Stimulated activated CD8-positive, alpha-beta memory T cell treated with anti-CD3 and anti-CD28 coated beads, Interleukin-7, amount 100 ng/mL, for 1 hour (primary cell): Measurements from ENCODE around the gene MTMR1.

Source experiments
- DNase-seq, 2 donors: peaks; one replicate each; pipeline ENCODE4 v3.0.0-alpha.2; 2020; ENCODE audit warnings: low read depth in 2 of 2

The MTMR1 gene

DNA sequence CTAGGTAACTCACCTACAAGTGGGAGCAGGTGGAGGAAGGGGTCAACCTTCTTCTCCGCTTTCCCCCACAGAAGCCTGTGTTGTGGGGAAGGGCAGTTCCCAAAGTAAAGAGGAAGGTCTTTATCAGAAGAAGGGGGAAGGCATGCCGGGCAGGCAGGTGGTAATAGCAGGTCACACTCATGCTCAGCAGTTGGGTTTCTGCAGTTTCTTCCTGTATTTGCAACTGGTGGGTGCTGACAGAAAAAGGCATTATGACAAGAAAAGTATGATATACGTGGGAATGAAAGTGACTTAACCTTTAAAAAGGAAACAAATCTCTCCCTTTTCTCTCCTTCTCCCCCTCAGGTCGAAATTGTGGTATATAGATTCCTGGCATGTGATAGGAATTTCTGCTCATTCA is 3.7 kb downstream of the MTMR1 start:
- DNase-seq = no peak

DNA sequence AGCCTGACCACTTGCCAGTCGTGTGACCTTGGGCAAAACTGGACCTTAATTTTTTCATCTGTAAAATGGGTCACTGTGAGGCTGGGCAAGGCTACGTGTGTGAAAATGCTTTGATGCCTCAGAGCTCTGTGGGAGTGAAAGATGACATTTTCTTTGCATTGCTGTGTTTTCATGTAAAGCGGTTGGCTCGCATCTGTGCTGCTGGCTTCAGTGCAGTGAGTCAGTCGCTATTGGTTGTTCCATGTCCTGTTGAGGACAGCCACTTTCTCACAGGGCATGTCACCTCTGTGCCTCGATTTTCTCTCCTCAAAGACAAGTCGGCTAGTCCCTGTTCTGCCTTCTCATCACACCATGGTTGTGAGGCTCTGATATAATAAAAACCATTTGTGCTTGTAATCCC is 4.4 kb downstream of the MTMR1 start:
- DNase-seq = no peak

DNA sequence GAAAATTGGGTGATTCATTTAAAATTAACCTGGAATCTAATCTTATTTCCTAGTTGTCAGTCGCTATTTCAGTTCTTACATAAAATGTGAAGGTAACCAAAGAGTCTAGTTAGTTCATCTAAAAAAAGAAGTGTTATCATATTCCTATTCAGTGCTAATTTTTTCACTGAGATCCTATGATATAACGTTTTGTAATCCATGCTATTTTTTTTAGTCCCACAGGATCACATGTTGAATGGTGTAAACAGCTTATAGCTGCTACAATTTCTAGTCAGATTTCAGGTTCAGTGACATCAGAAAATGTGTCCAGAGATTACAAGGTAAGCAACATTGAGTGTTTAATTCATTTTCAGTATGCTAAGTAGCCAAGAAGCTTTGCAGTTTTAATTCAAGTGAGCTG is 5.8 kb downstream of the MTMR1 start:
- no peak for DNase-seq

DNA sequence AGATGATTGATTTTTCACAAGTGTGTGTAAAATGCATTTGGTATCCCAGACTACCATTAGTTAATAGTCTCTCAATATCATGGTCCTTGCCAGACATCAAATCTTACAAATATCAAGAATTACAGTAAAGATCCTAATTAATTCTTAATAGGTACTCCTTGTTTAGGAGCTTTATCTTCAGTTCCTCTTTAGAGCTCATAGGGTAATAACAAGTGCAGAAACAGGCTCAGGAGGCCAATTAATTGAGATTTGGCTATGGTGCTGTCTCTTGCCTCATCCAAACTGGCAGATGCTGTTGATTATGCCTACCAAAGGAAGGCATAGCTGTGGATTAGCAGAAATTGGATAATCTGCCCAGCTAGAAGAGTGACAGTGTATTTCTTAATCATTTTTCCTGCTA is 6.9 kb downstream of the MTMR1 start:
- no peak for DNase-seq

DNA sequence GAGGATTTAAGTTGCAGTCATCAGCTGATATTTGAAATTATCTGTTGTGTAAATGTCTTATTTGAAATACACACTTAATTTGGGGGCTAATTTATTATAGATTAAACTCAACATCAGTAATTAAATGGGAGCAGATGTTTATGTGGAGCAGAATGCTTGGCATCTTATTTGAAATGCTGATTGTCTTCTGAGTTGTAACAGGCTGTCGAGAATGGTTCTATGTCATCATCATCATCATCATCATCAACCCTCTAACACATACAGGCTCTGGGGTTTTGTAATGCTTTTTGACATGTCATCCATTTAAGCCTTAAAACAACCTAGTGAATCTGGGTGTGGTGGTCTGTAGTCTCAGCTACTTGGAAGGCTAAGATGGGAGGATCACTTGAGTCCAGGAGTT is 8.2 kb downstream of the MTMR1 start:
- DNase-seq = no peak

DNA sequence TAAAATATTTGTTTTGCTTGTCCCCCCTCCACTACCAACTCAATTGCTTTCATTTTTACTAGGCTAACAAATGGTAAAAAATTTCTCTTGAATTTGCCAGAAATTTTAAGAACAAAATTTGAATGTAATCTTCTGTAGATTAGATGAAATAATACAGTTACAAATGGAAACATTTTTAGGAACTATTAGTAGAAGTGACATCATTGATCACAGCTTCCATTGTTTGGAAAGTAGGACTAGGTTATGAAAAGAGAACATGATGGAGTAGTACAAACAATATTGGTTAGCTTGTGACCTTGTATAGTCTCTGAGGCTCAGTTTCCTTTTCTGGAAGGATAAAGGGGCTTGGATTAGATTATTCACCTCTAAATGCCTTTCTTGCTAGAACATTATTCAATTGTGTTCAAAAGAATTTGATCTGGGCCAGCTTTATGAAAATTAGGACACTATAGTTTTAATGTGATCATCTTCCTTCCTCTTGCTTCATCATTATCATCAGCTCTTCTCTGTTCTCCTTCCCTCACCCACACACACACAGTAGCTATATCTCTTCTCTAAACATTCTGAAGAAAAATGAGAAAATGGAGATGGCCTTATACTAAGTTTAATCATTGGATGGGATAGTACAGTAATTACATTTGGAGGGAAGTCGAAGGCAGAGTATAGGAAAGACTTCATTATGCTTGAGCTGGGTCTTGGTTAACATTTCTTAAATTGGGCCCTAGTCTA is 9.9 kb downstream of the MTMR1 start:
- no peak for DNase-seq

DNA sequence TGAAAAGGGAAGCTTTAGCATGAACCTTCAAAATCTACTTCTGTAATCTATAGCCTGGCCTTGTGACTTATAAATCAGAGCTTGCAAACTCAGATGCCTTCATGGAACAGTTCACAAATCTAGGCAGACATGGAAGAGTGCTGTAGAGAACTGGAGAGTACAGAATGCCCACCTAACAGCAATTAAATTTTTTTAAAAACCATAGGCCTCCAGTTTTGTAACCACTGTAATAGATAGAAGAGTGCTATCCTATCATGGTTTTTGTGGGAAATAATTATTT is 10.4 kb downstream of the MTMR1 start:
- no peak for DNase-seq

DNA sequence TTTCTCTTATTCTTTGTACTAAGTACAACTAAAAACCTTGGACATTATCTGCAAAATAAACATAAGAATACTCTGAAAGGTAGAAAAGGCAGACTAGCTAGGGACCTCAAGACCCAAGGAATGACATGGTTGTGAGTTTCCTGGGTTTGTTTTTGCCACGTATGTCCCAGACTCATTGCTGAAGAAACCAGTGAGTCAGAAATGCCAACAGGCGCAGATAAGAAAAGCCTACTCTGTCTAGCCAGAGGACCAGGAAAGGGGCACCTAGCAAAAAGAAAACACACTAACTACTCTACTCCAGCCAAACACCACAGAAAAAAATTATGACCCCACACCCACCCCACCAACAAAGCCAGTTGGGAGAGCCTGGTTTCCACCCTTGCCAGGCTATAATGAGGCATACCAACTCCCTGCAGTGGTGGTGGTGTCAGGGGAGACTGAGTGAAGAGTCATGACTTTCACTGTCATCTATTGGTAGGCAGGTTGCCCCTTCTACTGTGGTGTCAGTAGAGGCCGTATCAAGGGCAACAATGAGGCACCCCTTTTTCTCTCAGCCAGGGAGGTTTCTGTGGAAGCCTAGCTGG is 10.9 kb downstream of the MTMR1 start:
- no peak for DNase-seq

DNA sequence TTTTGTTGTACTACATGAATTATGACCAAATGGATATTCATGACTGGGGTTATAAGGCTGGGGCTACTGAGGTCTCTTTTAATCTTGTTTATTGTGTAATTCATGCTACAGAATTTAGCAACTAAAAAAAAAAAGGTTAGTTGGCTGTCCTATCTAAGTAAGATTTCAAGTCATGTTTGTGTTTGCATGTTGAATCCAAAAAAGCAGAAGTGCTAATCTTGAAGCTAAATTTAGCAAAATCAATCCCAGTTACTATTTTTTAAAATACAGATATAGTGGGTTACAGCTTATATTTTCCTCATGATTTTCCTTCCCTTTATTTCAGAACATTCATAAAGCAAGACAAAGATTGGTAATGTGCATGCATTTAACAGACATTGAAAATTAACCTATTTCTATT is 19.4 kb downstream of the MTMR1 start:
- DNase-seq = no peak

DNA sequence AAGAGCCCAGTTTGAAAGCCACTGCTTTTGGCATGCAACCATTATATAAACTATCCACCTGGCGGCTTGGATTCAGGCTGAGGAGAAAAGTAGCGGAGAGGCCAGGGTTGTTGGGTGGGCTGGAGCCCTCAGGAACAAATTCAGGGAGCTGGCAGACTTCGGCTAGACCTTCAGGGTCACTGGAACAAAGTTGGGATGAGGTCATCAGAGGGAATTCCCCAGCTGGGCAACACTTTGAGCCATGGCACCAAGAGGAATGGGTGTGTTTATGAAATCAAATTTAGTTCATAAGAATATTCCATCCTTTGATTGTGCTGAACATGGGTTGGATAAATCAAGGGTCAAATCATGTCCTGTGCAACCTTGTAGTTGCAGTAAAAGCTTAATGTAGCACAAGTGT is 22.0 kb downstream of the MTMR1 start:
- no peak for DNase-seq

DNA sequence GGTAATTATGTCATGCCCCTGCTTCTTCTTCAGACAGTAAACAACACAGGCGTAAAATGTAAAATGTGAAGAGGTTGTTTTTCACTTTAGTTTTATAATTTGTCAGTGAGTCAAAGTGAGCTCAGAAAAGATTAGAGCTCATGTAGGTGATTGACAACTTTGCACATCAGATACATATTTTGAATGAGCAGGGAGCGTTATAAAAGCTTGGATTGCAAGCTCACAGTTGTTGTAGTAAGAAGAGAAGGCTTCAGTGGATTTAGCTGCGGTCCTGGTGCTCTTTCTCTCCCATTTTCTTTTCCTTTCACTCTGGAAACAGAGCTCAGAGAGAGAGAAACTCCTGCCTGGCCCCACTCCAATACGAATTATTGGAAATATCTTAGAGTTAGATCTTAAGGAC is 26.4 kb downstream of the MTMR1 start:
- no peak for DNase-seq

DNA sequence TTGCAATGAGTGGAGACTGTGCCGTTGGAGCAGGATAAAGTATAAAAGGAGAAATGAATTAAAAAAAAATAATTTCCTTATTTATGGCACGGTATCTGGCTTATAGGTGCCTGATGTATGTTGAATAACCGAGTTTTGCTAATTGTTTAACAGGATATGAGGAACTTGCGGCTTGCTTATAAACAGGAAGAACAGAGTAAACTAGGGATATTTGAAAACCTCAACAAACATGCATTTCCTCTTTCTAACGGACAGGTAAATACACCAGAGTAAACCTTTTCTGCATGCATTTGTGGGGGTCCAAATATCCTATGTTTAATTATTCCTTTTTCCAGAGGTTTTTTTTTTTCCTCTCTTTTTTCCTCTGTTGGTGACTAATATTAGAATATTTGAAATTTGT is 36.8 kb downstream of the MTMR1 start:
- DNase-seq = no peak

DNA sequence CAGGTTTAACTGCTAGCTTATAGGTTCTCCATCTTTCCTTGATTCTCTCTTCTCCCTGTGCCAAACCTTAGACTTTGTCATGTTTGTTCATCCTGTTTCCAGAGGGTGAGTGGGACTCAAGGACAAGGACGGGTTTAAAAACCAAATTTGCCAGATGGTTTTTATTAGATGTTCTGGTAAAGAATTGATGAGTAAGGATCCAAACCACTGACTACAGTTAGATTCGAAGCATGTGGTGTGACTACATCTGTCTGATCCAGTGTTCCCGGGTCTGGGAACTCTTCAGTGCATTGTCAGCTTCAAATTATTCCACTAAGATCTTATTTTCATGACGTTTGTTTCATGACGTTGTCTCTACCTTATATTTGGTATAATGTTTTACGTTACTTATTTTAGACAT is 37.5 kb downstream of the MTMR1 start:
- DNase-seq = no peak

DNA sequence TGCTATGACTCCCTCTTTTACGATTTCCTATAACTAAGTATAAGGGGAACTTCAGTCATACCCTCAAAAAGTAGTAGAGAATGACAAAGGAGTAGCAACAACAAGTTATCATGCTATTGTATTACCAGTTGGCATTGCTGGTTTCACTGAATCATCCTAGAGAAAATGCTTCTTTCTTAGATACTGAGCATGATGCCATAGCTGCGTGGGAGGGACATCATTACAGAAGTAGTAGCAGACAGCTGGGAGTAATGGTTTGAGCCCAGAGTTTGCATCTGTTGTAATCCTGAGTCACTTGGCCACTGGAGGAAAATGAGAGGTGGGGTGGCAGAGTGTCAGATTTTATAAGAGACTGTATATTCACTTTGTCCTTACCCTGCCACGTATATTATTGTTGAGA is 38.6 kb downstream of the MTMR1 start:
- no peak for DNase-seq

DNA sequence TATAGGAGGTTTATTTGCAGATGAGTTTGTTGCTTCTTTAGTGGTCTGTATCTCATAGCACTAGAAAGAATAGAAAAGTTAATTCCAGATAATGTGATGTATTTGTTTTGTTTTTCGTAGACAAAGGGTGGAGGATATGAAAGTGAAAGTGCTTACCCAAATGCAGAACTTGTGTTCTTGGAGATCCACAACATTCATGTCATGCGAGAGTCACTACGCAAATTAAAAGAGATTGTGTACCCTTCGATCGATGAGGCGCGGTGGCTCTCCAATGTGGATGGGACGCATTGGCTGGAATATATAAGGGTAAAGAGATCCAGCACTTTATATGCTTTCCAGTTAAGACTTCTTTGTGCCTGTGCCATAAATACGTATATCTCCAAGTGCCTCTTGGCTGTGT is 43.3 kb downstream of the MTMR1 start:
- DNase-seq = no peak

DNA sequence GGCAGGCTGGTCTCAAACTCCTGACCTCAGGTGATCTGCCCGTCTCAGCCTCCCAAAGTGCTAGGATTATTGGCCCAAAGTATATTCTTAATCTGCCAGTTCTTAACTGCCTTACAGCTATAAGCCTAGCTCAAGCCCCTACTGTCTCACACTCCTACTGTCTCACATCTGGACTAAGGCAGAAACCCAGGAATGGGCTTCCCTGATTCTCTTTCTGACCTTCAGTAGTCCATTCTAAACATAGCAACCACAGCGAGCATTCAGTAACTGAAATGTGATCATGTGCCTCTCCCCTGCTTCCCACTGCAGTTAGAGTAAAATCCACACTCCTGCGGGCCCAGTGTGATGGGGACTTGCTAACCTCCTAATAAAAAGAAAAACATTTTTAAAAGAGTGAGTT is 58.9 kb downstream of the MTMR1 start:
- DNase-seq = no peak

DNA sequence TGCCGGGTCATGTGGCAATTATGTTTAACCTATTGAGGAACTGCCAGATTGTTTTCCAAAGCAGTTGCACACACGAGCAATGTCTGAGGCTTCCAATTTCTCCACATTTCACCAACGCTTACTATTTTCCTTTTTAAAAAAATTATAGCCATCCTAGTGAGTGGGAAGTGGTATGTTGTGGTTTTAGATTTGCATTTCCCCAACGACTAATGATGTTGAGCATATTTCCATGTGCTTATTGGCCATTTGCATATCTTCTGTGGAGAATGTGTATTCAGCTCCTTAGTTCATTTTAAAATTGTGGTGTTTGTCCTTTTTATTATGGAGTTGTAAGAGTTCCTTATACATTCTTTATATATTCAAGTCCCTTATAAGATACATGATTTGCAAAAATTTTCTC is 60.2 kb downstream of the MTMR1 start:
- DNase-seq = no peak

DNA sequence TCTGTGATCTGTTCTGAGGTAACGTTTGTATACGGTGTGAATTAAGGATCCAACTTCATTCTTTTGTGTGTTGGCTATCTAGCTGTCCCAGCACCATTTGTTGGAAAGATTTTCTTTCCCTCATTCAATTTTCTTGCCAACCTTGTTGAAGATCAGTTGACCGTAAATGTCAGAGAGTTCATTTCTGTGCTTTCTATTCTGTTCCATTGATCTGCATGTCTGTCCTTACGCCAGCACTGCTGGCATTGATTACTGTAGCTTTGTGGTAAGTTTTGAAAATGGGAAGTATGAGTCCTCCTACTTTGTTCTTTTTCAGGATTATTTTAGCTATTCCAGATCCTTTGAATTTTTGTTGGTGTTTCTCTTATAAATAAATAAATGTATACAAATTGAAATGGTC is 60.8 kb downstream of the MTMR1 start:
- DNase-seq = no peak

DNA sequence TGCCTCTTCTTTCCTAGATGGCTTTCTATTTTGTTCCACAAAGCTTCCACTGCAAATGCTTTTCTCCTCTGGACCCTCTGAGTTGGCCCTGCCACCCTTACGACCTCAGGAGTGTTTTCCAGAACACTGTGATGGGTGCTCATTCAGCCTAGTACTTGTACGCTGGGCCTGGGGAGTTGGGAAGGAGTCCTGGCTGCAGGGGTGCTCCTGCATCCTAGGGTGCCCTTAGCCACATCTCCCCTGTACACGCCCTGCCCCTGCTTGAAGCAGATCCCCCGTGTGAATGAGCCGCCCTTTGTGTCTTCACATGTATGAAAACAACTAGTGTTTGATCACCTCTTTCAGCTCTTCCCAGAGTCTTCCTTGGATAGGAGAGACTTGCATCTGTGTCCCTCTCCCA is 64.2 kb downstream of the MTMR1 start:
- DNase-seq = no peak

DNA sequence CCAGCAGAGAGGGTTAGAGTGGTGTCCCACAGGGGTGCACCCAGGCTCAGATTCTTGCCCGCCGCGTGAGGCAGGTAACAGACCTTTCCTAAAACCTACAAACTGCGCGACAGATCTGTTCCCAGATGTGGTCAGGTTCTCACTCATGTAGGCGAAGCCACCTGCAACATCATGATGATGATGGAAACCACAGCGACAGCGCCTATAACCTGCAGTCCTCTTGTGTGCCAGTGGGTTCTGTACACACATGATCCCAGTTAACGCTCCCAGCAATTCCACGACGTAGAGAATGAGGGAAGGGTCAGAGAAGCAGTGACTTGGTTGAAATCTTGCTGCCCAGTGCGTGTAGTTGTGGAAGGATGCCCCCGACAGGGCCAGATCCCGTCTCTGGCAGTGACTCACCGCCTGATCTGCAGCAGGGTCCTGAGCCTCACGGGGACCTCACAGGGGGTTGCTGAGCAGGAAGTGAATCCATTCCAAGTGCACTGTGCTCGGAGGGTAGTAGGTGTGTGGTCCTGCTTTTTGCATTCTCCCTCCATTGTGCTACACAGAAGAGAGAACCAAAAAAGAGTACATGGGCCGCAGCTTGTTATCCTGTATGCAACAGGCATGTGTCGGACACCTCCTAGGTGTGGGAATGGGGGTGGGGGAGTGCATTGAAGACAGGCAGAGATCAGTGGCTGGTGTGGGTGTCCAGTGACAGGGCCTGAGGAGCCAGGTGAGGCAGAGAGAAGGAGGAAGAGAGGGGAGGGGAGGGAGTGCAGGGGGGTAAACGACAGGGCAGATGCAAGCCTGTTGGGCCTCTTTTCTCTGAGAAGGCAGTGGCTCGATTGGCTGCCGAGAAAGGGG is 66.6 kb downstream of the MTMR1 start:
- DNase-seq = no peak

DNA sequence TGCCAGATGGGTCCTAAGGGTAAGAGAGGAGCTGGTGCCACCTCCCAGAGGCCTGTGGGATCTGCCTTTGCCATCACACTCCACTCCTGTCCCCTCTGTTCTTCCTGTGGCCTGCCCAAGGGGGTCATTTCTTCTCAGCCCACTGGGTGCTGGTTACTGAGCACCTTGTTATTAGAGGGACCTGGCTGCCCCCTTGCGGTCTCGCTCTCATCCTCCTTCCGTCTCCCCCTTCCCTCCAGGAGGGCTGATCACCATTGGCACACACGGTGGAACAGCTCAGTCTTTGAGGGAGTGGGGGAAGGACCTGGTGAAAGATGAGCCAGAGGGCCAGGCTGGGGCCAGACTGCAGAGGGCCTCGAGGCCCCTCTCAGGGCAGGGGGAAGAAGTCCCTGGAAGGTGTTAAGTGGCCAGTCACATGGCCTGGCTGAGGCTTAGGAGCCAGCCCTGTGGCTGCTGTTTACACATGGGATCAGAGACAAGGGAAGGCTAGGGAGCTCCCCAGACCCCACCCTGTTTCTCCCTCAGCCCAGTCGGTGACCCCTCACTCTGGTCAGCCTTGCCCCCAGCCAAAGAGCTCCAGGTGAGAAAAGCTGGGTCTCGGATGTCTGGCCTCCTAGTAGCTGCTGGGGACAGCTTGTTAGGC is 68.1 kb downstream of the MTMR1 start:
- DNase-seq = no peak

DNA sequence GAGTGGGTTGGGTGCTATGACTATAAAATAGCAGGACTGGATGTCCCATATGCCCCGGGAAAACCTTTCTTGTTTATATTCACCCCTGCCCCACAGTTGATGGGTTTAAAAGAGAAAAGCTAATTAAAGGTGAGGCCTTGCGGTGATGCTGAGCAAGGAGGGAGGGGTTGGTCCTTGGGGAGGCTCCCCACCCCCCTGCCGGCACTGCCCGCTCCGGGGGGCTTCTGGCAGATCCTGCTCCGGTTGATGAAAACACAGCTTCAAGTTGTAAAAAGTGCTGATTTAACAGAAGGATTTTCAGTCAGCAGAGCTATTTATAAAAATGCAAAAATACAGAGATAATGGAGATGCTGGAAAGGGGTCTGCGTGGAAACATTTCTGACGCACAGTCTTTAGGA is 68.6 kb downstream of the MTMR1 start:
- no peak for DNase-seq
